ENCODE results near the gene RFC1.
"Not testable (repeated sequence)": the region's sequence is repeated elsewhere in the genome, so short reads cannot be mapped to it uniquely, and the experiment has no call there.

RFC1 gene

DNA sequence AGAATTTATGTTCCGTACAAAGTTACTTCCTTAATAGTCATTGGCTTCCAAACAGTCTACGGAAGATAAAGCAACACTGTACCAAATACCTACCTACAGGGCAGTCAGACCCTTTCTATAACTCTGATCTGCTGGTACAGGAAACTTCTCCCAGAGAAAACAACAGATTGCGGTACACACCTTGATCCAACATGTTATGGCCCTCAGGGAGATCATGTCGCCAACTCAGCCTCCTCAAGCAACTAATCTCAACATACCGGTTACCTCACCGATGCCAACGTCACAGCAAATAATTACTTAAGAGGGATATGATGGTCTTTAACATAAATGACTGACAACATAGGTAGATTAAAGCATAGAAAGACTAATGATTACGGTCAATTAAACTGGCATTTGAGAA is 70.4 kb downstream of the RFC1 start:
- no peak for DNase-seq

DNA sequence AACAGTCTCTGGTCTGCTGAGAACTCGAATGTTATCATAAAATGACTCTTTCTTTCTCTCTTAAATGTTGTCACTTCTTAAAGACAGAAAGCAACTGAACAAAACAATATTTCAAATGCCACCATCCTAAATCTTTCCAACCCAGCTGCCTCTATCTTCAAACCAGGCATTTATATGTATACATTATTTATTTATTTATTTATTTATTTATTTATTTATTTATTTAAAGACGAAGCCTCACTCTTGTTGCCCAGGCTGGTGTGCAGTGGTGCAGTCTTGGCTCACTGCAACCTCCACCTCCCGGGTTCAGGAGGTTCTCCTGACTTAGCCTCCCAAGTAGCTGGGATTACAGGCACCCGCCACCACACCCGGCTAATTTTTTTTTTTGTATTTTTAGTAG is 73.7 kb downstream of the RFC1 start:
- DNase-seq, result not testable (repeated sequence)

- no peak for DNase-seq
These were observed 74.5 kb downstream of the RFC1 start for GRCh38 chr4:39291686-39292085.

GRCh38 chr4:39287223-39287622 is 78.9 kb downstream of the RFC1 start:
- DNase-seq, result no peak

GRCh38 chr4:39286263-39286662 is 79.9 kb downstream of the RFC1 start:
- no peak for DNase-seq

GRCh38 chr4:39285853-39286252 is 80.3 kb downstream of the RFC1 start:
- no peak for DNase-seq

DNA sequence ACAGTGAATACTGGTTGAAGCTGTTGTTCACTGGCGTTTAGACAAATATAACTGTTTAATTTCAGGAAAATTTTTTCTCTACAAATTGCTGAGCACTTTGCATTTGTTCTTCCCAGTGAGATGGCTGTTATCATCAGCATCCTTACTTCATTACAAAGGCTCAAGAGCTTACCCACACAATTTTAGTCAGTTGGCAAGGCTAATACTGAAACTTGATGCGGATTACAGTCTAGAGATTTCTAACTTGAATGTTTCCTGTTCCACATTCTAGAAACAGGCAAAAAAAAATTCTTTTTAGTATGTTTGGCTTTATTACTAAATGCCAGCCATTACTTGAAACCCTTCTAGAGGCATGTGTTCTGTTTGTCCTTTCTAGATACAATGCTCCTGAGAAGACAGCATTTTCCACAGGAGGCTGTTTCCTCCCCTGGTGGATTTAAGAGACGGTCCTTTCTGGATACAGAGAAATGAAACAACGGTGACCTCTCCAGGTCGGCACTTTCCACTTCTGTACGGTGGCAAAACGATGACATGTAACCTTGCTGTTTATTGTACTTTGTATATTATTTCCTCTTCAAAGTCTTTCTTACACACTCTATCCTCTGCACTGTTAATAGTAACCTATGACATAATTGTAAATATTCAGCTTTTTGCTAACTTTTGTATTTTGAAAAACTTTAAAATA is 80.9 kb downstream of the RFC1 start:
- DNase-seq, result no peak

DNA sequence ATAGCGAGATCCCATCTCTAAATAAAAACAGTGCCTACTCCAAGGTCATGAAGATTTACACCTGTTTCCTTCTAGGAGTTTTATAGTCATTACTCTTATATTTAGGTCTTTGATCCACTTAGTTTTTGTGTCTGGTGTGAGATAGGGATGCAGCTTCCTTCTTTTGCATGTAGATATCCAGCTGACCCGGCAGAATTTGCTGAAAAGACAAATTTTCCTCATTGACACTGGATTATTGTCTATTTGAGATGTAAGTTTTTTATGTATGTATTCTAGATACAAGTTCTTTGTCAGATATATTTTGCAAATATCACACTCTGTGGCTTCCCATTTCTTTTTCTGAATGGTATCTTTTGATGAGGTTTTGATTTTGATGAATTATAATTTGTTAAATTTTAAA is 85.4 kb downstream of the RFC1 start:
- DNase-seq, result no peak

DNA sequence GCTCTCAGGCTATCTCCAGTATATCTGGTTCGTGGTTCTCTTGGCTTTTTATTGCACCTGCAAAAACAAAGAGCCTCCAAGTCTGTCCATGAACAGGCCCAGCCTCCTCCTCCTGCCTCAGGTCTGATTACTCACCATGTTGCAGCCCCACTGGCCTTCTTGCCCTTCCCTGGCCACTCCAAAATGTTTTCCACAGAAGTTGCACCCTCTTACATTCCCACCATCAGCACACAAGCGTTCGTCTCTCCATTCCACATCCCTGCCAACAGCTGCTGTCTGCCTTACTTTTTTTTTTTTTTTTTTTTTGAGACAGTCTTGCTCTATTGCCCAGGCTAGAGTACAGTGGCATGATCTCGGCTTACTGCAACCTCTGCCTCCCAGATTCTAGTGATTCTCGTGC is 86.7 kb downstream of the RFC1 start:
- DNase-seq, result no peak

GRCh38 chr4:39278476-39278875 is 87.7 kb downstream of the RFC1 start:
- no peak for DNase-seq

- DNase-seq, result not testable (repeated sequence)
These were observed 88.5 kb downstream of the RFC1 start for GRCh38 chr4:39277661-39278060.

- DNase-seq, result no peak
These were observed 91.7 kb downstream of the RFC1 start for GRCh38 chr4:39274503-39274902.

- DNase-seq, result peak; percentile 0
These were observed 102.3 kb downstream of the RFC1 start for GRCh38 chr4:39263895-39264294.

GRCh38 chr4:39259571-39260330 is 106.4 kb downstream of the RFC1 start:
- DNase-seq, result no peak

- DNase-seq, result no peak
These were observed 109.7 kb downstream of the RFC1 start for GRCh38 chr4:39256436-39256835.

DNA sequence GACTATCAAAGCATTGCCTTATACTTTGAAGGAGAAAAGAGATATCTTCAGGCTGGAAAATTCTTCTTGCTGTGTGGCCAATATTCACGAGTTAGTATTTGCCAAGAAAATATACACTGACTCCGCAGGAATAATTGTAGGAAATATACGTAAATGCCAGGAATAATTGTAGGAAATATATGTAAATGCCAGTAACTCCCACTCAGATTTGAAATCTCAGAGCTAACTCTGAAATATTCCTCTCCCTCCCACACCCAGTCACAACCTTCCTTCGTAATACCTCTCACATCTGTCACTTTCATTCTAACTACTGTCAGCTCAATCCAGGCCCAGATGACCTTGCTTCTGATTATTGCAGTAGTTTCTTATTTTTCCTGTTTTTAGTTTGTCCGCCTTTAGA is 110.3 kb downstream of the RFC1 start:
- DNase-seq, result no peak

- no peak for DNase-seq
These were observed 110.9 kb downstream of the RFC1 start for GRCh38 chr4:39255266-39255665.

DNA sequence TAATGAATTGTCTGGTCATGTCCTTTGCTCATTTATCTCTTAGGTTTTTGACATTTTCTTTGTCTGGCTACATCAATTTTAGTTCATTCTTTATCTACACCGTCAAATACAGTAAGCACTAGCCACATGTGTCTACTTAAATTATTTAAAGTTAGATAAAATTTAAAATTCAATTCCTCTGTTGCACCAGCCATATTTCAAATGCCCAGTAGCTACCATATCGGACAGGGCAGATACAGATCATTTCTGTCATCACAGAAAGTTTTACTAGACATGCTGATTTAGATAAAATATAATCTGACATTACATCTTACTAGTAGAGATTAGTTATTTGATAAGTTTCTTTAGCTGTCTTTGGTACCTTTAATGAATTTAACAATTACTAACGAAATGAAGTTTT is 122.7 kb downstream of the RFC1 start:
- DNase-seq, result no peak

Data from NCI-H2029 treated with DMSO at 0.1 percent for 48 hours (cell line).